ENCODE results near the gene PDGFRB. TPM values are rescaled to one million over a fixed set of nuclear protein-coding genes. Genes with fewer than 3 reads are reported as not detected.

Gene PDGFRB
- total RNA-seq, 4 donors from 2014 or later, result 87.5 to 161 (median 113) TPM

DNA sequence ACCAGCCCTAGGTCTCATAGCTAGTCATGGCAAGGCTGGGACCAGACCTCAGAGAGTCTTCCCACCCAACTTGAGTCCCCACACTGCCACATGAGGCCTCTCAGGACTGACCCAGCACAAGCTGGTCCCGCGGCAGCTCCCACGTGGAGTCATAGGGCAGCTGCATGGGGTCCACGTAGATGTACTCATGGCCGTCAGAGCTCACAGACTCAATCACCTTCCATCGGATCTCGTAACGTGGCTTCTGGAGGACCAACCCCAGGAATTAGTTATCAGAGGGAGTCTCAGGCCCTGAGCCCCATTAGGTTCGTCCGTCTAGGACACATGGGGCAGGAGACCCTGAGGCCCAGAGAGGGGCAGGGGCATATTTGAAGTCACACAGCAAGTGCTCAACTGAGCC lies 30.3 kb downstream of the PDGFRB start:
- WGBS, 2 donors (ENCODE audit: low coverage in 1 of 2), result 100% methylated on average over 1 of the region's 10 CpGs; no CpG with 5 or more reads in 1 of the 2 donors
- H3K27me3 ChIP-seq, result no peaks in the 10 kb centered on the region
- H3K9me3 ChIP-seq, result no peaks in the 10 kb centered on the region
- H3K36me3 ChIP-seq, result peaks cover 0 to 95% of the 10 kb centered on the region in 2 donors
- ATAC-seq, result no peak
- no peak for TF ChIP-seq POLR2AphosphoS5 (IDR thresholded peaks at IDR 0.05)
- no peak for TF ChIP-seq EP300 (IDR thresholded peaks at IDR 0.05)
- no peak for TF ChIP-seq POLR2A (IDR thresholded peaks at IDR 0.05)
- TF ChIP-seq, protein P1, sequence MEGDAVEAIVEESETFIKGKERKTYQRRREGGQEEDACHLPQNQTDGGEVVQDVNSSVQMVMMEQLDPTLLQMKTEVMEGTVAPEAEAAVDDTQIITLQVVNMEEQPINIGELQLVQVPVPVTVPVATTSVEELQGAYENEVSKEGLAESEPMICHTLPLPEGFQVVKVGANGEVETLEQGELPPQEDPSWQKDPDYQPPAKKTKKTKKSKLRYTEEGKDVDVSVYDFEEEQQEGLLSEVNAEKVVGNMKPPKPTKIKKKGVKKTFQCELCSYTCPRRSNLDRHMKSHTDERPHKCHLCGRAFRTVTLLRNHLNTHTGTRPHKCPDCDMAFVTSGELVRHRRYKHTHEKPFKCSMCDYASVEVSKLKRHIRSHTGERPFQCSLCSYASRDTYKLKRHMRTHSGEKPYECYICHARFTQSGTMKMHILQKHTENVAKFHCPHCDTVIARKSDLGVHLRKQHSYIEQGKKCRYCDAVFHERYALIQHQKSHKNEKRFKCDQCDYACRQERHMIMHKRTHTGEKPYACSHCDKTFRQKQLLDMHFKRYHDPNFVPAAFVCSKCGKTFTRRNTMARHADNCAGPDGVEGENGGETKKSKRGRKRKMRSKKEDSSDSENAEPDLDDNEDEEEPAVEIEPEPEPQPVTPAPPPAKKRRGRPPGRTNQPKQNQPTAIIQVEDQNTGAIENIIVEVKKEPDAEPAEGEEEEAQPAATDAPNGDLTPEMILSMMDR (IDR thresholded peaks at IDR 0.05), result no peak
- peaks cover 0 to 10% (median 8%) of the 10 kb centered on the region in 3 donors for H3K4me1 ChIP-seq
- peak overlapping the region in 1 of 4 donors; percentile 20 for H3K27ac ChIP-seq
- H3K4me3 ChIP-seq, result no peak overlapping the region

DNA sequence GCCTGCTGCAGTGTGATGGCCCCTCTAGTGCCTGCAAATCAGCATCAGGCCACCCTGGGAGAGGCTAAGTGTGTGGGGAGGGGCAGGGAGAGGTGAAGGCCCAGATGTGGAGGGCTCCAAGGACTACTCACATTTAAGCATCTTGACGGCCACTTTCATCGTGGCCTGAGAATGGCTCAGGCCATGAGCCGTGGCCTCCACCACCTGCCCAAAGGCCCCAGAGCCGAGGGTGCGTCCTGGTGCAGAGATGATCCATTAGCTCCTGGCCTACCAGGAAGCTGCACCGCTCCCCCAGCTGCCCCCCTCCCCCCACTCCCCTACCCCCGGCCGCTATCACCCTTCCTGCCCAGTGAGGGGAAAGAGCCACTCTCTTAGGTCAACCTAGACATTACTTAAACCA lies 31.0 kb downstream of the PDGFRB start:
- ATAC-seq, result no peak
- H3K4me3 ChIP-seq, result no peak overlapping the region
- peaks cover 0 to 3% (median 1%) of the 10 kb centered on the region in 3 donors for H3K4me1 ChIP-seq
- peaks cover 0 to 97% of the 10 kb centered on the region in 2 donors for H3K36me3 ChIP-seq
- no peaks in the 10 kb centered on the region for H3K9me3 ChIP-seq
- 71% methylated on average over 5 of the region's 8 CpGs; no CpG with 5 or more reads in 1 of the 2 donors for WGBS, 2 donors (ENCODE audit: low coverage in 1 of 2)
- TF ChIP-seq, protein P1 (IDR thresholded peaks at IDR 0.05), result no peak
- no peak for TF ChIP-seq POLR2A (IDR thresholded peaks at IDR 0.05)
- no peak for TF ChIP-seq EP300 (IDR thresholded peaks at IDR 0.05)
- no peak for TF ChIP-seq POLR2AphosphoS5 (IDR thresholded peaks at IDR 0.05)
- no peak overlapping the region for H3K27ac ChIP-seq
- H3K27me3 ChIP-seq, result no peaks in the 10 kb centered on the region

DNA sequence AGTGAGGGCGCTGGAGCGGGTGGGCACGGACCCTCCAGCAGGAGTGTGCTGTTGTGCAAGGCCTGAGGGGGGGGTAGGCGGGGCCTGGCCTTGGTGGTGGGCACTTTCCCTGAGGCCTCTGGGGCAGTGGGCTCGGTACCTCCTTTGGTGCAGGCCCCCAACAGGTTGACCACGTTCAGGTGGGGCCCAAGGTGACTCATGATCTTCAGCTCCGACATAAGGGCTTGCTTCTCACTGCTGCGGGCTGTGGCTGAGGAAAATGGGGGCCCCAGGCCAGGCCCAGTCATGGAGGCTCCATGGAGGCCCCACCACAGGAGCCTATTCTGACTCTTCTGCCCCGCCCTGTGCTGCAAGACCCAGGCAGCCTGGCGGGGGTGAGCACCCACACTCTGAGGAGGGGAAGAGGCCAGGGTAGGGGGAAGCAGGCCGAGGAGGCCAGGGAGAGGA lies 31.5 kb downstream of the PDGFRB start:
- no peak overlapping the region for H3K27ac ChIP-seq
- no peak for TF ChIP-seq EP300 (IDR thresholded peaks at IDR 0.05)
- TF ChIP-seq POLR2AphosphoS5 (IDR thresholded peaks at IDR 0.05), result no peak
- TF ChIP-seq, protein P1 (IDR thresholded peaks at IDR 0.05), result no peak
- no peak for TF ChIP-seq POLR2A (IDR thresholded peaks at IDR 0.05)
- H3K36me3 ChIP-seq, result peaks cover 0 to 97% of the 10 kb centered on the region in 2 donors
- H3K9me3 ChIP-seq, result no peaks in the 10 kb centered on the region
- H3K4me1 ChIP-seq, result no peaks in the 10 kb centered on the region
- no CpG with 5 or more reads among the region's 11 CpGs for whole genome bisulfite sequencing, 2 donors (ENCODE audit: low coverage in 1 of 2)
- no peaks in the 10 kb centered on the region for H3K27me3 ChIP-seq
- ATAC-seq, result no peak
- no peak overlapping the region for H3K4me3 ChIP-seq

DNA sequence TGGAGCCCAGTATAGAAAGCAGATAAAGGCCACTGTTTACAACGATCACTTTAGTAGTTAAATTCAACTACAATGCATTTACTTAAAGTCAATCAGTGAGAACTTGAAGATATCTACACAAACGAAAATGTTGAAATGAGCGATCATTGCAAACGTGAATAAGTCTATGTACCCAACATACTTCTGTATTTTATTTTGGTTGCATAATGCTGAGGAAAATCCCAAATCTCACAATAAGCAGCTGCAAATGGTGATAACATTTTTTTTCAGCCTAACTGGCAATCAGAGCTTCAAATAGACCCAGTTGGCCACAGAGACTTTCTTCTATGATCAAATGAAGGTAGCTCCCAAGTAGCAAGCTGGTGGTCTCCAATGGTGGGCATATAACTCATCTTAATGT lies 32.1 kb downstream of the PDGFRB start:
- TF ChIP-seq EP300 (IDR thresholded peaks at IDR 0.05) (no peak), POLR2AphosphoS5 (IDR thresholded peaks at IDR 0.05) (no peak), POLR2A (IDR thresholded peaks at IDR 0.05) (no peak)
- TF ChIP-seq, protein P1 (IDR thresholded peaks at IDR 0.05), result no peak
- 63 to 82% methylated on average over 4 of the region's 4 CpGs for WGBS, 2 donors (ENCODE audit: low coverage in 1 of 2)
- Histone ChIP-seq H3K9me3 (no peaks in the 10 kb centered on the region), H3K4me3 (no peak overlapping the region), H3K4me1 (no peaks in the 10 kb centered on the region), H3K36me3 (peaks cover 0 to 97% of the 10 kb centered on the region in 2 donors), H3K27ac (no peak overlapping the region), H3K27me3 (no peaks in the 10 kb centered on the region)
- no peak for ATAC-seq
